LHCN-M2 (cell line): ENCODE measurements around the gene SMNDC1. TPM values are rescaled to one million over a fixed set of nuclear protein-coding genes. Genes with fewer than 3 reads are reported as not detected.
"Not testable (repeated sequence)": the region's sequence is repeated elsewhere in the genome, so short reads cannot be mapped to it uniquely, and the experiment has no call there.

Source experiments
- DNase-seq: peaks from one replicate; pipeline ENCODE4 v3.0.0-alpha.2; 2012; ENCODE audit warnings: low read depth
- polyA plus RNA-seq: library from polyadenylated mRNA; unstranded; fragments of >200 nt; gene quantifications from one replicate; pipeline ENCODE4 v1.2.1, GENCODE V29; 2012; ENCODE audit warnings: missing spikeins
- total RNA-seq: library from RNA; depleted of rRNA; stranded (reverse); fragments of >200 nt; gene quantifications from 2 replicates; pipeline ENCODE4 v1.2.3, GENCODE V29; 2014; rRNA removed

The SMNDC1 gene
- 5.7 and 8.0 TPM in 2 replicates for total RNA-seq
- 17.9 TPM for polyA plus RNA-seq

DNA sequence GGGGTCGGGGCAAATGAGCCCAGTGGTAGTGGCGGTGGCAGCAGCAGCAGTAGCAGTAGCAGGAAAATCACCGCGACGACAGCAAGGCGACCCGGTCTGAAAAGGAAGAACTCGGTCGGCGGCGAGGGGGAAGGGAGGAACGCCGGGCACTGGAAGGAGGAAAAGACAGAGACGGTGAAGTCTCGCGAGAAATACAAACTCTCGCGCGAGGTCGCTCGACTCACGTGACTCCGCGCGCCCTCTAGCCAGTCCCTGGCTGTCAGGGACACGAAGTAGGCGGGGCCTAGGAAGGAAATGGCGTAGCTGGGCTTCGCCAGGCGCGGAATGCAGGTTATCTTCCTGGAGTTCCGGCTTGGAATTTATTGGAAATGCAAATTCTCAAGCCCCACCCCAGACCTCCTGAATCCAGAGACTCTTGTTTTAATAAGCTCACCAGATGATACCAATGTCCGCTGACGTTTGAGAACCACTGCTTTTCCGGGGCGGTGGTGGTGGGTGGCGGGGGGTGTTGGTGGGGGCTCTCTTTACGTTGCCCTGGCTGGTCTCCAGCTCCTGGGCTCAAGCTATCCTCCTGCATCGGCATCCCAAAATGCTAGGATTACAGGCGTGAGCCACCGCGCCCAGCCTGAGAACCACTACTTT lies at the start of gene SMNDC1:
SMNDC1 (minus strand) TSS at position 141 of the 642 bp plus-strand sequence. CDS start 1,333 bp downstream, outside the sequence.
- peak; percentile 98 for DNase-seq

DNA sequence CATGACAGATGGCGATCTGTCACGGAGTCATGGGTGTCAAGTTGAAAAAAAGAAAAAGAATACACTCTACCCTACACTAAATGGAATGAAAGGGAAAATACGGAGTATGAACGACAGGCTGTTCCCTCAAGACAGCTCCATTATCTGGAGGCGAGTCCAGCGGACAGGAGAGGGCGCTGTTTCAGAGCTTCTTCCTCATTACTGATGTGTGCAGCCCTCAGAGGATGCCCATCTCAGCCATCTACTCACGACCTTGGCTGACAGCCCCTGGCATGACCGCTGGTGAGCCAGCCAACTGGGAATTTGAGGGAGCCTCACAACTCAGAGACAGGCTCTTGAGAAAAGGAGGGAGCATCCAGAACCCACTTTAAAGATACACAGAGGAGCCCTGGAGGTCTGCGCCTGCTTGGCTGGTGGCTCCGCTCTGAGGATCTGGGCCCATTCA lies 49.6 kb upstream of the SMNDC1 start:
- peak; percentile 92 for DNase-seq

DNA sequence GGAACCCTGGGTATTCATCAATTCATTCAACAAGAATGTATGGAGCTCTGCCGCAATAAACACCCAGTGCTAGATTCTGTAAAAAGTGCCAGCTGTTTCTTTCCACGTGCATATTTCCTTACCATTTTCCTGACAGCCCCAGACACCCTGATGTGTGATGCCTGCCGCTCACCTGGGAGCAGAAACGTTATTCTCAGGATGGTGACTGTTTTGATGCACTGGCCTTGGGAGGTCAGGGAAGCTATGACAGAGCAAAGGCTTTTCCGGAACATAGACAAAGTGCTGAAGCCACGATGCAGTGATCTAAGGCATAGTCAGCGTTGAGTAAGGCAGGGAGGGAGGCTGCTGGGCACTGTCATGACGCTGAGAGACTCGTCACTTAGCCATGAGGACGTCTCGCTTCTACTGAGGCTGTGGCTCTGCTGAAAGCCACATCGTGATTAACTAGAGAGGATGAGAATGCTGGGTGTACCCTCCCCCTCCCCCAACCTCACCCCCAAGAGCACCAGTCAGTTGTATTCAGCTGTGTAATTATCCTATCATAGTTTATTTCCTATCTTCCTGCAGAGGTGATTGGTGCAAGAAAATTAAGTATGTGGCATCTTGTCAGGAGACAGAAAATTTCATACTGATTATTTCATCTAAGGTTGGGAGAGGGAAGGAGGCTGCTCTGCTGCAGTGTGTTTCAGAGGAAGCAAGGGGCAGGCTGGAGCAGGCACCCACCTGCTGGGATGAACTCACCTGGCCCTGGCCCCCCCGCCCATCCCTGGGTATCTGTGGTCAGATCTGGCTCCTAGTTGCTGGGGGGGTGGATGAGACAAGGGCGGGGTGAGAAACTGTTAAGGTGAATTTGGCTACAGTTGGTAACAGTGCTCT lies 48.8 kb upstream of the SMNDC1 start:
- peak; percentile 94 for DNase-seq

DNA sequence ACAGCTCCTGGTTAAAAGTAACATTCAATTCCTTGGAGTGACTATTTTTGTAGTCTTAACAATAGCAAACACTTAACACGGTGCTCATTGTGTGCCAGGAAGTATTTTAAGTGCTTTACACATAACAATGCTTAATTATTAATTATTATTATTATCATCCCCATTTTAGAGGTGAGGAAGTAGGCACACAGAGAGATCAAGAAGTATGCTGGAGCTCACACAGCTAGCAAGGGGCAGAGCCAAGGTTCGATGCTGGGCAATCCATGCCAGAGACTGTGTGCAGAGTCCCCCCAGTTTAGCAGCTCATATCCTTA lies 48.2 kb upstream of the SMNDC1 start:
- no peak for DNase-seq

DNA sequence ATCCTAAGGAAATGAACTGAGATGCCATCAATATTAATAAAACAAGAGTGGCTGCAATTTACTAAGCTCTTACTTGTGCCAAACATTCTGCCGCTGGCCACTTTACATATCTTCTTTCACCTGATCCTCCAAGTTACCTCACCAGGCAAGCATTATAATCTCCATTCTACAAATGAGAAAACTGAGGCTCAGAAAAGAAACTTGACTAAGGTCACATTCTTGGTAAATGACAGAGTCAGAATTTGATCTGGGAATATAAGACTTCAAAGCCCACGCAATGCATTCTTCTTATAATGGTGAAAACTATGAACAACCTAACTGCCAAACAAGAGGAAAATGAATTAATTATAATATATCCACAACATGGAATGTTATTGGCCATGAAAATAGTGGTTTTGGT lies 46.1 kb upstream of the SMNDC1 start:
- no peak for DNase-seq

DNA sequence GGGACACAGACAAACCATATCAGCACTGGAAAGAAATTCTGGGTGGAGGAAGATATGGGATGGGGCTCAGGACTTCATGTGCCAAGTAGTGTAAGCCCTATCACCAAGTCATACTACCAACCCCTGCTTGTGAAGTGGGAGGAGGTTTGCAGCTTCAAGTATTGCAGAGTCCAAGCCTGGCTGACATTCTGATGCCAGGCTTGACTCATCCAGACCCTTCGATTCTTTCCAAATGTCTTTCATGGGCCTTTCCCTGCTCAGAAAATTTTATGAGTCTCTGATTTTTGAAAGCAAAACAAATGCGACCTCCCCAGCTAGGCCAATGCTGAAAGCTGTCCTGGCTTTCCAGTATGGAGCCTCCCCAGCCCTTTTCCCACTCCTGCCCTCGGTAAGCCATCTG lies 45.1 kb upstream of the SMNDC1 start:
- no peak for DNase-seq

DNA sequence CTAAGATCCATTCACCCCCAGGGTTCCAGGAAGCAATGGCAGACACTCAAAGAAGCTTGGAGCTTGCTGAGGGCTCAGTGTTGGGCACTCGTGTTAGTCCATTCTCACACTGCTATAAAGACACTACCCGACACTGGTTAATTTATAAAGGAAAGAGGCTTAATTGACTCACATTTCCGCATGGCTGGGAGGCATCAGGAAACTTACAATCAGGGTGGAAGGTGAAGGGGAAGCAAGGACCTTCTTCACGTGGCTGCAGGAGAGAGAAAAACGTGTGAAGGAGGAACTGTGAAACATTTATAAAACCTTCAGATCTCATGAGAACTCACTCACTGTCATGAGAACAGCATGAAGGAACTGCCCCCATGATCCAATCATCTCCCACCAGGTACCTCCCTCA lies 44.7 kb upstream of the SMNDC1 start:
- no peak for DNase-seq

DNA sequence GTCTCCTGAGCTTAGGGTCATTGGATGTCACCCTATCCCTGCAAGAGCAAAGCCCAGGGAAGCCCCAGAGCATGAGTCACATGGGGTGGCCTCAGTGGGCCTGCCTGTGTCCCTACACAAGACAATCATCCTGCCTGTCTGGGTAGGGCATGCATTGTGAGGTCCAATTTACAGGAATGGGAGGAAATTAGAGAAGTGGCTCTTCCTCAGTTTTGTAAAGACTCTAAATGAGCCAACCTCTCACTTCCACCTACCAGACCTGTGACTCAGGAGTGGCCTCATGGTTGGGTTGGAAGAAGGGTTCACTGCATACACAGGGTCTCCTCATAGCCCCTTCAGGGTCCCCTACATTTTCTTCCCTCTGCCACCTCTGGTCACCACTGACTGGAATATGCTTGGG lies 43.6 kb upstream of the SMNDC1 start:
- no peak for DNase-seq

DNA sequence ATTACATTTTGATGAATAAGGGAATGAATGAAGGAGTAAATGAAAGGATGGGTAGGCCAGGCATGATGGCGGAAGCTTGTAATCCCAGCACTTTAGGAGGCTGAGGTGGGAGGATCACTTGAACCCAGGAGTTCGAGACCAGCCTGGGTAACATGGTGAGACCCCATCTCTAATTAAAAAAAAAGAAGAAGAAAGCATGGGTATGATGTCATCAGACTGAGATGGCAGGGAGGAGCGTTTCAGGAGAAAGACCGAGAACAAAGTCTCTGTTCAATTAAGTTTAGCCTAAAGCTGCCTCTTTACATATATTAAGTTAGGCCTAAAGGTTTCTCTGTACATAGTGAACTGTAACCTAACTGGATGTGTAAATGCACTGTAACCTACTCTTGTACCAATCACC lies 42.2 kb upstream of the SMNDC1 start:
- no peak for DNase-seq

DNA sequence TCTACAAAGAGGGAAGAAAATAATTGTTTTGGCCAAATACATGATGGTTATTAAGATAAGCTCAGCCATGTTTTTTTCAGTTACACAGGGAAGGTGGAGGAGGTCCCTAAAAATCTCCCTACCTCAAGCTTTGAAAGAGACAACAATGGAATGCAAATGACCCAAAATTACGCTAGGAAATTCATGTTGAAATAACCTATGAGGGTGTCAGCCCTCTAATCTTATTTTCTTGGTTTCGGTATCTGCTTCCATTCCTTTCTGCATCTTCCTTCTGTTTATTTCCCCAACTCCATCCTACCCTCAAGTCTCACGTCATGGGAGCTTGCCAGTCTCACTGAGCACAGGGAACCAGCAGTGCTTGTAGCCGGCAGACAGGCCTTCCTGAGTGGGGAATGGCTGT lies 40.6 kb upstream of the SMNDC1 start:
- no peak for DNase-seq

DNA sequence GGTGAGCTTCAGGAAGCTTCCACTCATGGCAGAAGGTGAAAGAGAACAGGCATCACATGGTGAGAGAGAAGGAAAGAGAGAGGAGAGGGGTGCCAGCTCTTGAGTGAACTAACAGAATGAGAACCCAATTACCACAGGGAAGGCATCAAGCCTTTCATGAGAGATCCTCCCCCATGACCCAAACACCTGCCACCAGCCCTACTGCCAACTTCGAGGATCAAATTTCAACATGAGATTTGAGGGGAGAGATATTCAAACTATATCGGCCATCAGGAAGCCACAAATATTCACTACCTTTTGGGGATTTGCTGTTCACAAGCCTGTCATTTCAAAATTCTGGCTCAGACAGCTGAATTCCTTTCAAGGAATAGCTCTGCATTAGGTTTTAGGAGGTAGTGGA lies 39.9 kb upstream of the SMNDC1 start:
- peak; percentile 80 for DNase-seq

DNA sequence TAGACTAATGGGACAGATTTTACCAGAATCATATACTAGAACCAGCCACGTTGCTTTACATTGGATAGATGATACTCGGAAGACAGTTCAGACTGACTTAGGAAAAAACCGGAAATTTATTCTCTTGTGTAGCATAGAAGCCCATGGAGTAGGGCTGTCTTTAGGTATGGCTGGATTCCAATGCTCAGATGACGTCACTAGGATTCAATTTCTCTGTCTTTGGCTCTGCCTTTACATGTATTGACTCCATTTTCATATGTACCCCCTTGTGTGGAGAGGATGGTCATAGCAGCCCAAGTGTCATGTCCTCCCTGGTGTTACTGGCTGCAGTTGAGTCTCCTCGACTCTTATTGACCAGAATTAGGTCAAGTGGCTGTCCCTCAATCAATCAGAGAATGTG lies 39.2 kb upstream of the SMNDC1 start:
- DNase-seq: no peak

DNA sequence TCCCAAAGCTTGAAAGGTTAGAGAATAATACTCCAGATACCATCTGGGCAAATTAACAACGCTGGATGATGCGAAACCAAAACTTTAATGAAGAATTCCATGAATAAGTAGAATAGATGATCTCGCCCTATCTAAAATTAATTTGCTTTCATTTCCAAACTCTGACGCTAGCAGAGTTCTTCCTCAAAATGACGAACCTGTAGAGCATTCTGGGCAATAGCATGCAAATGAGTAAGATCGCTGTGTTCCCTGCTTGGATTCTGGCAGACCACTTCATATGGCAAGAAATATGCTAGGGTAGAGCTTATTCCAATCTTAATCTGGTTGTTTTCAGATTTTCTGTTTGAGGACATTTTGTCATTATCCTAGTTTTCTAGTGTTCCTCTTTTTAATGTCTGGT lies 36.1 kb upstream of the SMNDC1 start:
- DNase-seq: no peak

DNA sequence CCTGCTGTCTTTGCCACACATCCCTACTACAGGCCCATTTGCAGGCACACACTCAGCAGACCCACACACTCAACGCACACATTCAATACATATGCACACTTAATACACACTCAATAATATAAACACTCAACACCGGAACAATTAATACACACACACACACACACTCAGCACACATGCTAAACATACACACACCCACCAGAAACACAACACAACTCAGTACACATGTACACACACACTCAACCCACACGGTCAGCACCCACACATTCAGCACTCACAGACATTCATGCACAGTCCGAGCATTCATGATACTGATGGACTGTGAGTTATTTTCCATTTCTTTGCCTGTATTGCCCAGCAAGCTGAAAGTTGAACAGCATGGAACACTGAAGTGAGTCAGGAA lies 35.4 kb upstream of the SMNDC1 start:
- DNase-seq: no peak

DNA sequence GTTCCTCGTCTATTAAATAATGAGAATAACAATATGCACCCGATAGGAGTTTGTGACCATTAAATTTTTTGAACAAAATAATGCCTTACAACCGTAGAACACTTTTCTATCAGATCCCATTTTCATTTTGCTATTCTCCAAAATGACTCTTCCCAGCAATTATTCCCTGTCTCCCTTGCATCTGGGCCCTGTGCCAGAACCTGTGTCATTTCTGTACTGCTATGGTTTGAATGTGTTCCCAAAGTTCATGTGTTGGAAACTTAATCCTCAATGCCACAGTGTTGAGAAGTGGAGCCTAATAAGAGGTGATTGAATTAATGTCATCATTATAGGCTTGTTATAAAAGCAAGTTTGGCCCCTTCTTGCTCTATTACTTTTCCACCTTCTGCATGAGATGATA lies 33.2 kb upstream of the SMNDC1 start:
- DNase-seq: peak; percentile 78

DNA sequence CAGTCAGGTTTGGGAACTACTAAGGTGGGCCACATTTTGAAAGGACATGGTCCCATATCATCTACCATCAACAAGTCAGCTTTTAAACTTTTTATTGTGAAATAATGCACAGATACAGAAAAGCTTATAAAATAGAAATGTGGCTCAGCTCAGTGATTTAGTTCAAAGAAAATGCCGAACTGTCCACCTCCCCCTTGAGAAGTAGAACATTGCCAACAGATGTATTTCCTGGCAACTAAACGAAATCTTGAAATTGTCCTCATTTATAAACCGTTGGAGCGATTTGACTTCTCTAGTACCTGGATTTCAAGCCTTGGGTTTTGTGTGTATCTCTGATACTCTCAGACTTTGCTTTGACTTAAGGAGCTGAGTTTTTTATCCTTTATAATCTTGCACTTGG lies 32.7 kb upstream of the SMNDC1 start:
- no peak for DNase-seq

DNA sequence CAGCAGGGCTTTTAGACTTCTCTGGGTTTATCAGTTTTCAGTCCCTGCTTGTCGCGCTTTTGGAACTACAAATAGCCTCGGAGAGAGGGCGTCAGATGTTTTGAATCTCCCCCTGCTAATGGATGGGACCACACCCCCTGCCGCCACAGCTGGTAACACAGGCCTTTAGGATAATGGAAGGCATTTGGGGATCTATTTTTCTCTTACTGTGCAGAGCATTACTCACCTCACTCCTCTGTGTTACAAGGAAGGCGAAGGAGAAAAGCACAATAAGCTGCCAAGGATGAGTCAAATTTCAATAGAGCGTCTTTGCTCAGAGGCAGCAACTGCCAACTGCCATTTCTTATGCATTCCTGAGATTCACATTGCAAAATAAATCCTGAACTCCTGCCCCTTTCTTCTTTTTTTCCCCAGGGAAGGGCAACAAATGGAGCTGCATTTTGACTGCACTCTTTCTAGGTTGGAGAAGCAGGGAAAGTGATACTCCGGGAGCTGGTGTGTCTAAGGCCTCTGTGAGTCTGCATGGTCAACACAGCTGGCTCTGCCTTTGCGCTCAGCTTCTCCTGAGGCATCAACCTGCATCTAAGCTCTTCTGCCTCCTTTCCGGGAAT lies 31.5 kb upstream of the SMNDC1 start:
- peak; percentile 99 for DNase-seq

DNA sequence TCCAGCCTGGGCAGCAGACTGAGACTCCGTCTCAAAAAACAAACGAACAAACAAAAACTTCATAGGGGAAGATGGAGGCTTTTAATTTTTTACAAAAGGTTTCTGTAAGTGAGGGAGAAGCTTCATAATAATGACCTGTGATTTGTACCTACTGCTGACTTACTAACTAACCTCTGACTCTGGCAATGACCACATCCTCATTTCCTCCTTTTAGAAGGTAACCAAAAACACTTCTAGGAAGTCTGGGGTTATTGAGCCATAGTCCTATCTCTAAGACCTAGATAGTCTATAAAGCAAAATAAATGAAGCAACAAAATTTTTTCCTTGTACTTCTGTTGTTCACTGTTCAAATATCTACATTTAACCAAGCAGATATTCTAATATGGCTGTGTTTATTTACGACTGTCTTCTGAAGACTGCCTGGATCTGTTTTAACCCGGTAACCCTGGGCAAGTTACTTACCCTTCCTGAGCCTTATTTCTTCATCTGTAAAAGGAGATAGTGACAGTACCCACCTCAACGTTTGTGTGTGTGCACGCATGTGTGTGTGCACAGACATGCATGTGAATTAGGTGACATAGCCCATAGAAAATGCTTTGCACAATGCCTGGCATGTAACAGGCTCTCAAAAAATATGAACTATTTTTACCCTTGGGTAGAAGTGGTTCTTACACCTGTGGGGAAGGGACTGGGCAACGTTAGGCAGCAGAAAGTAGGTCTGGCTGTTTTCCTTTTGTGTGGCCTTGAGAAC lies 30.8 kb upstream of the SMNDC1 start:
- DNase-seq: no peak

DNA sequence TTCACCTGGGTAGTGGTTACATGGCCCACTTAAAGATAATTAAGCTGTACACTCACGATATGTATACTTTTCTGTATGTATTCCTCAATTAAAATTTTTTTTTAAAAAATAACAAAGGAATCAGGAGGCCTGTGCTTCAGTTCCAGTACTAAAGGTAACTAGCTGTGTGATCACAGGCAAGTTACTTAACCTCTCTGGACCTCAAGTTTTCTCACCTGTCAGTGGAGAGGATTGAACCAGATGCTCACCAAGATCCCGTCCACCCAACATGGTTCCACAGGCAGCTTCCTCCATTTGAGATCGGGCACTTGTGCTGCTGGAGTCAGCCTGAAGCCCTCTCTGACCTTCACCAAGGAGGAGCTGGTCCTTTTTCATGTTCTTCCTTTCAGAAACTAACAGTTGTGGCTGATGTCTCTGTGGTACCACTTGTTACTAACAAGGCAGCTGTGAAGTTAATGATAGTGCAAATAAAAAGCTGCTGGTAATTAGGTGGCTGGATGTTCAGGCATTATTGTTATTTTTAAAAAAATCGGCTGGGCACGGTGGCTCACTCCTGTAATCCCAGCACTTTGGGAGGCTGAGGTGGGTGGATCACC lies 29.4 kb upstream of the SMNDC1 start:
- DNase-seq: no peak

DNA sequence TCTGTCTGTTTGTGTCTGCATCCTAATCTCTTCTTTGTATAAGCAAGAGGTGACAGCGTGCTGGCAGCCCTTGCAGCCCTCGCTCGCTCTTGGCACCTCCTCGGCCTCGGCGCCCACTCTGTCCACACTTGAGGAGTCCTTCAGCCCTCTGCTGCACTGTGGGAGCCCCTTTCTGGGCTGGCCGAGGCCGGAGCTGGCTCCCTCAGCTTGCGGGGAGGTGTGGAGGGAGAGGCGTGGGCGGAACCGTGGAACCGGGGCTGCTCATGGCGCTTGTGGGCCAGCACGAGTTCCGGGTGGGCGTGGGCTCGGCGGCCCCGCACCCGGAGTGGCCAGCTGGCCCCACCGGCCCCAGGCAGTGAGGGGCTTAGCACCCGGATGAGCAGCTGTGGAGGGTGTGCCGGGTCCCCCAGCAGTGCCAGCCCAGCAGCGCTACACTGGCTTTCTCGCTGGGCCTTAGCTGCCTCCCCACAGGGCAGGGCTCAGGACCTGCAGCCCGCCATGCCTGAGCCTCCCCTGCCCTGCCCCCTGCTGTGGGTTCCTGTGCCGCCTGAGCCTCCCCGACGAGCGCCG lies 26.6 kb upstream of the SMNDC1 start:
- DNase-seq: not testable (repeated sequence)

DNA sequence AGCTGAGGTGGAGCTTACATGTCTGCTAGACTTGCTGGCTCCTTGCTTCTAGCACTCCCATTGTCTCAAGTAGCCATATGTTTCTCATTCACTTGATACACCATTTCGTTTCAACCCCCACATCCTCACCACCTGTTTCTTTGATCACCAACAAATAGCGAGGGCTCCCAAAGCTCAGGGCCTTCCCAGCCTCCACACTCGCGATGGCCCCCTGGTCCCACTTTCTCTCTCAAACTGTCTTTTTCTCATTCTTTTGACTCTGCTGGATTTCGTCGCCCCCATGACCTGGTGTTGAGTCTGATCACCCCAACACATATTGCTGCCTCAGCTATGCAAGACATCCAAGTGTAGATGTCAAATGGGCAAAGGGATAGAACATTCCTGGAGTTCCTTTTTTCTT lies 26.0 kb upstream of the SMNDC1 start:
- no peak for DNase-seq
